Middle frontal gyrus (tissue), 1 donor: ENCODE results near the gene GLT6D1.
"Not testable (repeated sequence)": the region's sequence is repeated elsewhere in the genome, so short reads cannot be mapped to it uniquely, and the experiment has no call there.

Source experiments
- DNase-seq: peaks from one replicate; pipeline ENCODE4 v3.0.0-alpha.2; 2015; ENCODE audit warnings: low spot score; ENCODE audit errors: extremely low spot score

The GLT6D1 gene

DNA sequence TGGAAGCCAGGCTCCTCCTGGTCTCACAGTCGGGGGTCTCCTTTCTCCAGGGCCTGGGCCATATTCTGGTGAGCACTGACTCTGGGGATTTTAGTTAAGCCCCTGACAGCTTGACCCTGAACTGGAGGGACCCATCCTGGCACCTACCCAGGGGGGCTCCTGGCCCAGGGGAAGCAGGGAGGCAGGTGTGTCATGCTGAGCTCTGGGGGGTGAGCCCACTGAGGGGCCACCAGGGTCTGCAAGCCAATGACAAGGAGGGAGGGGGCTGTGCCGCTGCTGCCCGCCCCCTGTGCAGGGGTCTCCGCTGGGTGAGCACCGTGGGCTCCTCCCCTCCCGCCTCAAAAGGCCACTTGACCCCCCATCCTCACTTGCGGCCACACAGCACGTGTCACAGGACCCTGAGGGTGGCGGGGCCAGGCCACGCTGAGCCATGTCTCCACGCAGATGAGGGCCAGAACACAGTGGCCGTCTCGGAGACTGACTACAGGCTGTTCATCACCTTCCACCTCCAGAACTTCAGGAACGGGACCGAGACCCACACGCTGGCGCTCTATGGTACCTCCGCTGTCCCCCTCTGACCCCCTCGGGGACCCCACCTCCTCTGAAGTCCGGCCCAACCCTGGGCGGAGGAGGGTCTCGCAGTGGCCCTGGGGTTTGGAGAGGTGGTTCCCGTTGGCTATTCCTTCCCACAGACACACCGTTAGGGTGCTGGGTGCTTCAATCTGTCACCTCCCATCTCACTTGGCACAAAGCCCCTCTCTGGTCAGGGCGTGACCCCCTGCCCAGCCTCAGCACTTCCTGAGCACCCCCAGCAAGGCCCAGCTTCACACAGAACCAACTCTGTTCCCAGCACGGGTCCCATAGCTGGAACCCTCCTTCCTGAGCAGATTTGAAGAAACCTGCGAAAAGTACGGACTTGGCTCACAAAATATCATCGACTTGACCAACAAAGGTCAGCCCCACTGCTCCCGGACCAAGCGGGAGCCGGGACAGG lies 25.8 kb upstream of the GLT6D1 start:
- DNase-seq, result no peak

DNA sequence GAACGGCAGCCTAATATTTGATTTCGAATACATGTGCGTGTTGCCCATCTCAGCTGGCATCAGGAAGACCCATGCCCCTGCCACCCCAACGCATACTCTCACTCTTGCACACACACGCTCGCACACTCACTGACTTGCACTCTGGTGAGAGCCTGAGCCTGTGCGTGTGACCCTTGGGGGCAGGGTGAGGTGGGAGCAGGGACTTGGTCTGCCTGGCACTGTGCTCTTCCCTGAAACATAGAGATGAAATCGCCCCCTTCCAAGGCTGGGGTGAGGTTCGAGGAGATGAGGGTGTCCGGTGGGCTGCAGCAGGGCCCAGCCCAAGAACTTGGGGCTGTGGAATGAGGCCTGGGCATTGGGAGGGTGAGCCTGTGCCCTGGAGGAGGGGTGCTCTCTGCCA lies 24.9 kb upstream of the GLT6D1 start:
- no peak for DNase-seq

DNA sequence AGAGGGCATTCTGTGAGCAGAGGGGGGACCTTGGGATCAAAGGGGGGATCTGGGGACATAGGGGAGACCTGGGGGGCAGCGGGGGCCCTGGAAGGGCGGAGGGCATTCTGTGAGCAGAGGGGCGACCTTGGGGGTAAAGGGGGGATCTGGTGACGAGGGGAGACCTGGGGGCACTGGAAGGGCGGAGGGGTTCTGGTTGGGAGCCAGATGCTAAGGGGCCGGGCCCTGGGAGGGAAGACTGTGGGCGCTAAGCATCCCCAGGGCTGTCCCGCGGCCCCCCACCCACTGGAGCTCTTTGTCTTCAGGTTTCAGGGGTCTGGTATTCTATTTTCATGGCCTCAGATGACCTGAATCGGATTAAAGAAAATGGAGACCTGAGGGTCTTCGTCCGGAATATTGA lies 24.5 kb upstream of the GLT6D1 start:
- DNase-seq, result no peak

DNA sequence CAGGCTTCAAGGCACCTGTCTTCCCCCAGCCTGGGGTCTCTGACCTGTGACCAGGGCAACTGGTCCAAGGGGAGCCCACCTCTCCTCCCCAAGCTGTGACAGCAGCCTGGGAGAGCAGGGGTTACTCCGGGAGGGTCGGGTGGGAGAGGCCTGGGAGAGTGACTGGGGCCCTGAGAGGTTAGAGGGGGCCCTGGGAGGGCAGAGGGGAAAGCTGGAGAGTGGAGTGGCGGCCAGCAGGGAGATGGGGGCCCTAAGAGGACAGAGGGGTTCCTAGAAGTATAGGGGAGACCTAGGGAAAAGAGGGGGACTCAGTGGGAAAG lies 24.1 kb upstream of the GLT6D1 start:
- DNase-seq, result no peak

DNA sequence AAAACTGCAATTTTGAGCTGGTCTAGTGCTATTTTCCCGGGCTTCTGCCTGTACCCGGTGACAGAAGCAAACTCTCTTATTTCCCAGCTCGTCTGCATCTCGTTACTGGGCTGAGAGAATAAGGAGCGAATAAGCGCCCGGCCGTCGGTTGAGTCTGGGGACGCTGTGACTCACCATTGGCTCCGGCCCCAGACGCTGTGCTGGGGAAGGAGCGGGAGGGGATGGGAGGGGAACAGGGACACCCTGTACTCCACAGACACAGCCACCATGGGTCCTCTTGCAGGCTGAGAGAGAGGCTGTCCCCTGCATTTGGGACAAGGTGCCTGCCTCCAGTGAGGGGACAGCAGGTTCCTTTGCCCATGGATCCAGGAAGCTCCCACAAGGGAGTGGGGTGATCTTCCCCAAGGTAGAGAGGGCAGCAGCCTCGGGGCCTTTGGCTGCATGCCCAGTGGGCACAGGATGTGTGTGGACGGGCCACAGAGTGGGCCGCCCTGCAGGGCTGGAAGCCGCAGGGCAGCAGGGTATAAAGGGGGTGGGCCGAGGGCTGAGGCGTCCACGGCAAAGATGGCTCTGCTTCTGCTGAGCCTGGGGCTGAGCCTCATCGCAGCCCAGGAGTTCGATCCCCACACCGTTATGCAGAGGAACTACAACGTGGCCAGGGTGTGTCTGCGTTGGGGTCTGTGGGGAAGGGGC lies 23.6 kb upstream of the GLT6D1 start, which contains the start of gene LCN9:
TSS of gene LCN9 (plus strand) at position 552 of the 693 bp plus-strand sequence. CDS start at position 565, 13 bp downstream.
- DNase-seq, result no peak

DNA sequence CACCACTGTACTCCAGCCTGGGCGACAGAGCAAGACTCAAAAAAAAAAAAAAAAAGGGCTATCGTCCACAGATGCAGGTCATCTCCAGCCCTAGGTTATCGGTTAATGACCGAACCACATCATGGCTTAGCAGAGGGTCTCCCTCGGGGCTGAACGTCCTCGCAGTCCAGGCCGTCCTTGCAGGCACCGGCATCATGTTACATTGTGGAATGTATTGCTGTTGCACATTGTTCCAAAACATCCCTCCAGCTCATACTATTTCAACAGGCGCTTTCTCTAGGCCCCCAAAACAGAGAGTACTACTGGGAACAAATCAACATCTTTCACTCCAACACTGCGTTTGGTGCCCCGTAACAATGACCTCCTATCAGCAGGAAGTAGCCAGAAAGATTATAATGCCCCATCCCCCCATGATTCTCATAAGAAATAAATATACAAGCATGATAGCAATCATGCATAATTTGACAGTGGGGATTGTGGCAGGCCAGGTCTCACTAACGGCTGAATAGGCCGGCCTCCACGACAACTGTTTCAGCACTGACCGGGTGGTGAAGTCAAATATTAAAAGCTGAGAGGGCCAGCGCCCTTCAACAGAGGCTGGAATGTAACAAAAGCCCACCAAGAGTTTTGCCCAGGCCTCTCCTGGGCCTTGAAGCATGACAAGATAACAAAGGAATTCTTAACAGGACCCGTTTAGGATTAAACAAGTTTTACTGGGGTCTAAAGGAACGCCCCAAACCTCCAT lies 22.6 kb upstream of the GLT6D1 start:
- no peak for DNase-seq

DNA sequence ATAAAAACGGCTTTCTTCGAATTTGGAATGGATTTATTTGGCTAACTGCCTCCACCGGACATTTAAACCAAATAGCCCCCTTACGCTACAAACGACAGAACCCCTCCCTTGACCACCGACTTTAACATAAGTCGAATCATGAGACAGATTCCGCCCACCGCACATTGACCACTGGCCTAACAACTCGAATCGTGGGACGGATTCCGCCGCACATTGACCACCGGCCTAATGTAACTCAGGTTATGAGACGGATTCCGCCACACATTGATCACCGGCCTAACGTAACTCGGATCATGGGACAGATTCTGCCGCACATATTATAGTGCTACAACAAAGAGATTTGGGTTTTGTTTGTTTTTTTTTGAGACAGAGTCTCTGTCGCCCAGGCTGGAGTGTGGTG lies 21.1 kb upstream of the GLT6D1 start:
- DNase-seq, result no peak

DNA sequence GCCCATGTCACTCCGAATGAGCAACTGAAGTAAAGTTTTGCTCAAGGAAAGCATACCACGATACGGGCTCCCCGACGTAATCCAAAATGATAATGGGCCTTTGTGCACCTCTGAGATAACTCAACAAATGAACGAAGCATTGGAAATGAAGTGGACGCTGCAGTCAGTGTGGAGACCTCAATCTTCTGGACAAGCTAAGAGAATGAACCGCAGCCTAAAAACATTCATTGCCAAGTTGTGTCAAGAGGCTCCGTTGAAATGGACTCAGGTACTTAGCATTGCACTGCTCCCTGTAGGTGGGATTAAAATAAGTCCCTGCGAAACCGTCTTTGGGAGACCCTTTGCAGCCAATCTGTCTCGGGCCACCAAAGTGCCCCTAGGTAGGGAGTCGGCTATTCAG lies 19.9 kb upstream of the GLT6D1 start:
- DNase-seq, result no peak

DNA sequence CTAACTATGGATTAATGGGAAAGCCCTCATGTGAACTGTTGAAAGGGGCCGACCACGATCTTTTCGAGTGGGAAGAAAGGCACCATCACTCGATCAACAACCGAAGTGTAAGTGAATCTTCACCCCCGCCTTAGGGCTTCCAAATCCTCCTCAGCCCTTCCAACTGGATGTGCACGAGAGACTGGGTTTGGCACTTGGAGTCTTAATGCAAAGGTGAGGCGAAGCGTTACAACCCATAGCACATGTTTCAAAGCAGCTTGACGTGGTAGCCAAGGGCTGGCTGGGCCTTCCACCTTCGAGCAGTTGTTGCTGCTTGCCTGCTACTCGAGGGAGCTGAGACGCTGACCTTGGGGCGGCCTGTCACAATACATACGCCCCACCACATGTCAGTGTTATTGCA lies 18.1 kb upstream of the GLT6D1 start:
- no peak for DNase-seq

DNA sequence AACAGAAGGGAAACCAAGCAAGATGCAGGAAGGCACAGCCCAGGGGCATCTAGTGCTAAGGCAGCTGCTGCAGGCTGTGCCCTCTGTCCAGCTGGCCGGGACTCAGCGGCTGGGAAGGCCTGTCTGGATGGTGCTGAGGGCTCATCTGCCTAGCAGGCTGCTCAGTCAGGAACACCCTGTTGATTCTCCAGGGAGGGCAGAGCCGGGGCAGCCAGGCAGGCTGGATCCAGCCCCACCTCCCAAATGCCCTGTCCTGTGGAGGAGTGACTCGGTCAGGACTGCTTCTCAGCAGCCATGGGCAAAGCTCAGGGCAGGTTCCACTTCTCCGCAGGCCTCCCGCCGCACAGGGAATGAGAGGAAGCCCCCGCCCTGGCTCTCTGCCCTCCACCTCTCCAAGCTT lies 16.0 kb upstream of the GLT6D1 start:
- no peak for DNase-seq

DNA sequence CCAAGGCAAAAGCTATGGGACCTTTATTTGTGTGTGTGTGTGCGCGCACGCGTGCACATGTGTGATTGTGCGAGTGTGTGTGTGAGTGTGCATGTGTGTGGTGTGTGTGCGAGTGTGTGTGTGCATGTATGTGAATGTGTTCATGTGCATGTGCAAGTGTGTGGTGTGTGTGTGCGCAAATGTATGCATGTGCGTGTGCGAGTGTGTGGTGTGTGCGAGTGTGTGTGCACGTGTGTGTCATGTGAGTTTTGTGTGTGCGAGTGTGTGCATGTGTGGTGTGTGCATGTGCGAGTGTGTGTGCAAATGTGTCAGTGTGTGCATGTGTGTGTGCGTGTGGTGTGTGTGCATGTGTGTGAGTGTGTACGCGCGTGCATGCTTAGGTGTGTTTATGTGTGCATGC lies 11.1 kb upstream of the GLT6D1 start:
- DNase-seq, result no peak

DNA sequence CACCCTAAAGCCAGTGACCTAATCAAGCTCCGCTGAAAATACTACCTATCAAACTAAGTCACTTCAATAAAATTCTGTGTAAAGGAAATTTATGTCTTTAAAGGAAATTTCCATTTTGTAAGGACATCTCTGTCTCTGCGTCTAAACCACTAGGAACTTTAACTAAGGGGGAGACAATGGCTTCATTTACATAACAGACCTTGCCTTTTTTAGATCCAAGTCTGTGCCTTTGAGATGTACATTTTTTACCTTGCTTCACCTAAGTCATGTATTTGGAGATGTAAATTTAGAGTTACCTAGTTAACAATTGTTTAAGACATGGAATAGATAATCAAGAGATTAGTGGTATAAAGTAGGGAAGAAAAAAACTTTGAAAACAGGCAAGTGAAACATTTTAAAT lies 10.2 kb upstream of the GLT6D1 start:
- DNase-seq, result no peak

DNA sequence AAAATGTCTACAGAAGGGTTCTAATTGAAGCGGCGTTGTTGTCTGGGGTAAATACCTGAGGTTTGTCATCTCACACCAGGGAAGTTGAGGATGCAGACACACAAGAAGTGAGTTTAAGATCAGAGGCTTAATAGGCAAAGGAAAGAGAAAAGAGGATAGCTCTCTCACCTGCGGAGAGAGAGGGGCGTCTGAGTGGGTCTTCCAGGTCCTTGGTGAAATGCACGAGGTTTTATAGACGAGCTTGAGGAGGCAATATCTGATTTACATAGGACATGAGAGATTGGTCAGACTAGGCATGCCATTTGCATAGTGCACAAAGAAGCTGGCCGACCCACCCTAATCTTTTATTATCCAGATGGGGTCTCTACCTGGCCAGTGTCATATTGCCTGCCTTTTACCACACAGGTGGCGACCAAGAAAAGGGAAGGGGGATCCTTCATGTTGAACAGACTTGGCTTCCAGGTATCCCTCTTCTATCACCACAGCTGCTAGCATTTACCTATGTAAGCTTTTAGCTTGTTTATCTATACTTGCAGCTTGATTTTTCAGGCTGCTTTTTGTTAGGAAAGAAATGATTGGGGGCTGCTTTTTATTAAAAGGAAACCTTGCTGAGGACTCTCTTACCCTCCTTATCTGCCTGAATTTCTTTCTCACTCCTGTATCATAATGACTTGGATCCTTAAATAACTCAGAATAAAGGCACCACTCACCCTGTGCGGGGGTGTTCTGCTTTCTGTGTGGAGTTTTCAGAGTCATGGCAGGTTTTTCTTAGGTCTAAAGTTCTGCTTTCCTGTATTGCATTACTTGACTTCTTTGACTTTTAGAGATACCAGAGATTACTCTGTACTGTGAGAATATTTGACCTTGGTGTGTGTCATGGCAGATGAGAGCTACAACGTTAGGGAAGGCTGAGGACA lies 9.4 kb upstream of the GLT6D1 start:
- DNase-seq, result no peak

DNA sequence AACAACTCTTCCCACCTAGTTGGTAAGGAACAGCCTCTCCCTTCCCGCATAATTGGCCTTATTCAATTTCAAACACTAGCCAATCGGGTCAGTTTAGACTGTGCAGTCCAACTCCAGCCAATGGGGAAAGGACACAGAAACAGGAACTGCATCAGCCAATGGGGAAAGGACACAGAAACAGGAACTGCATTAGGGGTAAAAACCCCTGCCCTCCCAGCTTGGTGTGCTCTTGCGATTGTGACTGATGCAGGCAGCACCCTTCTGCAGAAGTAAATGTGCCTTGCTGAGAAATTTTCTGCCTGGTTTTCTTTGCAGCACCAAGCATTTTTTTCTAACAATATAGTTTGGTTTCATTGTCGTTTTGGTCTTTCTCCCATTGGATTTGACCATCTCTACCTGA lies 8.5 kb upstream of the GLT6D1 start:
- DNase-seq, result no peak

DNA sequence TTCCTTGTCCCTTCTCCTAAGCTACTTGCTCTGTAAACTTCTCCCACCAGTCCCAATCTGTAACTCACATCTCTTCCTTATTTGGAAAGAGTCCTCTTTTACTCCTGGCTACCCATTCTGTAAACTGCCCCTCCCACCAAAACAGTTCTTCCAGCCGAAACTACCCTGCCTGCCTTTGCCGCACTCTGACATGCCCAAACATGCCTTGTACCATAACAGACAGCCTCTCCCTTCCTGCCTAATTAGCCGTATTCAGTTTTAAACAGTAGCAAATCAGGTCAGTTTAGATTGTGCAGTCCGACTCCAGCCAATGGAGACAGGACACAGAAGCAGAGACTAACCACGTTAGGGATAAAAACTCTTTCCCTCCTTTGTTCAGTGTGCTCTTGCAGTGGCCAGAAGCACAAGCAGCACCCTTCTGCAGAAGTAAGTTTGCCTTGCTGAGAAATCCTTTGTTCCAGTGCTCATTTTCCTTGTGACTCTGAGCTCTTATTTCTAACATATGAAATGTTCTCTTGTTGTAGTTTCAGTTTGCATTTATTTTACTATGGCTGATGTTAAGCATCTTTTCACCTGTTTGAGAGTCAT lies 5.4 kb upstream of the GLT6D1 start:
- no peak for DNase-seq

DNA sequence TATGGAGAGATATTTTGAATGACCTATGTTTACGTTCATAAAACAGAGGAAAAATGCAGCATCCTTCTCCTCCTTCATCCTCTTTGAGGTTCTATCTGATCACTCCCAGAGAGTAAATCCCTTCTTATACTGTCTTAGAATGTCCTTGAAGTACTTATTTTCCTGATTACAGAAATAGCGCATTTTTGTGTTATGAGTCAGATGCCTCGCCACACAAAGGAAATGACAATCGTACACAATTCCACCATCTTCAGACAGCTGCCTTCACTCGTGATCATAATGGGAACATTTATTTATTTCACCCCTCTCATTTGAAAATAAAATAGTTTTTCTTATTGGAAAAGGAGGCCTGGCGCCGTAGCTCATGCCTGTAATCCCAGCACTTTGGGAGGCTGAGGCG lies 2.4 kb upstream of the GLT6D1 start:
- DNase-seq, result no peak

DNA sequence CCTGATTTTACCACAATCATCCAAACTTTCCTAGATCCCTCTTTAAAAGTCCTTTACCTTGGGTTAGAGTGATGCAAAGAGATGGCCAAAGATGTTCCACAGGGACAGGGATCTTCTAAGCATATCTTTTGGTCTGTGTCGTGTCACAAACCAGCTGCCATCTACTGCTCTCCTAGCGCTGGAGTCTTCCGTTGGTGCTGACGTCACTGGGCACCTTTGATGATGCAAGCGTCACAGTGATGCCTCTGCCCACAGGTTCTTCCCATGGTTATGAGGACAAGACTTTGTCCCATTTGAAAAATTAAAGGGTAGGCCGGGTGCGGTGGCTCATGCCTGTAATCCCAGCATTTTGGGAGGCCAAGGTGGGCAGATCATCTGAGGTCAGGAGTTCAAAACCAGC lies 1.7 kb upstream of the GLT6D1 start:
- DNase-seq, result no peak

DNA sequence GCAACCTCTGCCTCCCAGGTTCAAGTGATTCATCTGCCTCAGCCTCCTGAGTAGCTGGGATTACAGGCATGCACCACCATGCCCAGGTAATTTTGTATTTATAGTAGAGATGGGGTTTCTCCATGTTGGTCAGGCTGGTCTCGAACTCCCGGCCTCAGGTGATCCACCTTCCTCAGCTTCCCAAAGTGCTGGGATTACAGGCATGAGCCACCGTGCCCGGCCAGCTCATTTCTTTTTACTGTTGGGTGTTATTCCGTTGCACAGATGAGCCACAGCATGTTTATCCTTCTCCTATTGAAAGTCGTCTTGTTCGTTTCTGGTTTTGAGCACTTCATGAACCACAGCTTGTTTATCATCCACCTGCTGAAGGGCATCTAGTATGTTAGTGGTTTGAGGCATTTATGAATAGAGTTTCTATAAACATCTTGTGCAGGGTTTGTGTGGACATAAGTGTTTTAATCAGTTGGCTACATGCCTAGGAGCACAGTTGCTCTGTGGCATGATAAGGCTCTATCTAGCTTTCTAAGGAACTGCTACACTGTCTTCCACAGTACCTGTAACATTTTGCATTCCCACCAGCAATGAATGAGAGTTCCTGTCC lies 2.3 kb downstream of the GLT6D1 start:
- not testable (repeated sequence) for DNase-seq

DNA sequence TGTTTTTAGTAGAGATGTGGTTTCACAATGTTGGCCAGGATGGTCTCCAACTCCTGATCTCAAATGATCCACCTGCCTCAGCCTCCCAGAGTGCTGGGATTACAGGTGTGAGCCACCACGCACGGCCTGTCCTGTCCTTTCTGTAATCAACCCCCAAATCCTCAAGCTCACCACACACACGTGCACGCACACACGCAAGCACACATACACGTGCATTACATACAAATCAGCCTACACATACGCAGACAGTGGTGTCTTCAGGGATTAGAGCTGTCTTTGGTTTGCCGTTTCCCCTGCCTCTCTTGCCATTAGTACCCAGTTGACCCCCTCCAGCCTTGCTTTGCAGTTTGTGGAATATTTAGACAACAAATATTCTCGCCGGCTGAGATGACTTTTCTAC lies 6.5 kb downstream of the GLT6D1 start:
- DNase-seq, result no peak

DNA sequence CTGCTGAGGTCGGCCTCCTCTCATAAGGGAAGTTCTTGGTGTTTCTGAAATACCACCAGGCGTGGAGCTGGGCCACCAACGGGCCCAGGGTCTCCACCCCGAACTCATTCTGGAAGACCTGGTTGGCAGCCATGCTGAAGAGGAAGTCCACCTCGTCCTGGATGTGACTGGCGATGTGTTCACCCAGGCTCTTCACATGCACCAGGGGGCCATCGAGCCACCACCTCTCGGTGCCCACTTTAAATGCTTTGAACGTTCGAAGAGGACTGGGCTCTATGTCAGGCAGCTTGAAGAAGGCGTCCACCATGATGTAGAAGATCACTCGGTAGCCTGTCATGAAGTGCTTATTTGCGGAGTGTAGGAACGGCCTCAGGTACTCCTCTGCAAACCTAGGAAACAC lies 15.1 kb downstream of the GLT6D1 start:
- DNase-seq, result no peak
